Effector memory CD8-positive, alpha-beta T cell (primary cell): ENCODE data around the gene NUDT1.

Experiments
- ATAC-seq: fragments of 150-1000 bp; cut with Tn5 transposase; replicated peaks from 2 replicates; pipeline ENCODE4 v1.10.0; 2021; ENCODE audit warnings: mild to moderate bottlenecking, moderate library complexity
- DNase-seq, 3 experiments: peaks; one replicate each; pipeline ENCODE4 v3.0.0; 2021
- H3K27ac Mint-ChIP-seq, 2 donors: one replicate each; pipeline ENCODE4 v1.8.0; 2022; ENCODE audit warnings: mild to moderate bottlenecking in 2 of 2, mixed read lengths in 2 of 2, moderate library complexity in 2 of 2
- H3K27me3 Mint-ChIP-seq, 2 donors: one replicate each; pipeline ENCODE4 v1.8.0; 2022; ENCODE audit warnings: mixed read lengths in 2 of 2
- H3K36me3 Mint-ChIP-seq: one replicate; pipeline ENCODE4 v1.8.0; 2022; ENCODE audit warnings: mild to moderate bottlenecking, moderate library complexity, mixed read lengths; ENCODE audit not compliant: insufficient read depth
- H3K4me1 Mint-ChIP-seq, 2 donors: one replicate each; pipeline ENCODE4 v1.8.0; 2022; ENCODE audit warnings: low read depth in 2 of 2, mixed read lengths in 2 of 2
- H3K4me3 Mint-ChIP-seq, 2 donors: one replicate each; pipeline ENCODE4 v1.8.0; 2022; ENCODE audit warnings: mild to moderate bottlenecking in 2 of 2, mixed read lengths in 2 of 2, moderate library complexity in 2 of 2
- H3K9me3 Mint-ChIP-seq, 2 donors: one replicate each; pipeline ENCODE4 v1.8.0; 2022; ENCODE audit warnings: mixed read lengths in 2 of 2

NUDT1 gene

DNA sequence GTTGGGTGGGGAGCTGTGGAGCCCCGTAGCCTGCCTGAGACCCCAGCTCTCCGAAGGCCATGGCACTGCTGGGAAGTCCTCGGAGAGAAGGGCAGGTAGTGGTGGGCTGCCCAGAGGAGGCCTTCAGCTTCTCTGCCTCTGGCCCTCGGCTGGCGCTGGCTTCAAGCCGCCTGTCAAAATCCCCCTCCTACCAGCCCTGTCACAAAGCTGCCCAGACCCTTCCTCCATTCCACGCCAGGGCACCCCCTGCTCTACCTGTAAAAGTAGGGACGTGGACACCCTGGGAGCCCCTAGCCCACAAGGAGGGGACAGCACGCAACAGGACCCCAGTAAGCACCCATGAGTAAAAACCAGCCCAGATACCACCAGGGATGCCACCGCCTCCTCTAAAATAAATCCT is 40.9 kb upstream of the NUDT1 start:
- no peak for ATAC-seq
- no peak overlapping the region for H3K4me3 Mint-ChIP-seq
- H3K36me3 Mint-ChIP-seq = peaks cover 14% of the 10 kb centered on the region
- peaks cover 5 to 8% of the 10 kb centered on the region in 2 donors for H3K4me1 Mint-ChIP-seq
- no peaks in the 10 kb centered on the region for H3K9me3 Mint-ChIP-seq
- H3K27ac Mint-ChIP-seq = no peak overlapping the region
- H3K27me3 Mint-ChIP-seq = no peaks in the 10 kb centered on the region
- DNase-seq = no peak

DNA sequence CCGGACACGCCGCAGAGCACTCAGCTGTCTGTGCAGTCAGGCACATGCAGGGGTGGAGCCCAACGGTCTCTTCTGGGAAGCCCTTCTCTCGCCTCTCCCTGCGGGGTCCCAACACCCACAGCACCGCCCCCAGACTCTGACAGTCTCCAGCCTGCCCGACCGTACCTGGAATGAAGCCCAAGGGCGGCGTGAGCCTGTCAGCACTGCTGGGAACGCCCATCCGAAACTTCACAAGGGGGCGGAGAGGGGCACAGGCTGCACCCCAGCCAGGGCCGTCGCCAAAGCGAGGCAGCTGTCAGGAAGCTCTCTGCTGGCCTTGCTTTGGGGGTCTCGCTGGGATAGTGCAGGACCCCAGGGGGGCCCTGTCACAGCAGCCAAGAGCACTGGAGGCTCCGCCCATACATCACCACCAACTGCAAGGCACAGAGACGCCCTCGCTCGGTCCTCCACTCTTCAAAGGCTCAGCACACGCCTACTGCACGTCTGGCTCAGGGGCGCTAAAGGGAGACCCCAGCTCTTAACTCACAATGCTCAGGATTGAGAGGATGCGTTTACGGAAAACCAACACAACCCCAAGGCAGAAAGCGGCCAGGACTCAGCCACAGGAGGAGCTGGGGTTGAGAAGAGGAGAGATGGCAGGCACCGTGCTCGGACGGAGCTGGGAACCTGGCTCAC is 40.2 kb upstream of the NUDT1 start:
- no peak overlapping the region for H3K27ac Mint-ChIP-seq
- peaks cover 10% of the 10 kb centered on the region for H3K36me3 Mint-ChIP-seq
- no peak overlapping the region for H3K4me3 Mint-ChIP-seq
- ATAC-seq (no peak), DNase-seq (no peak)
- H3K27me3 Mint-ChIP-seq = no peaks in the 10 kb centered on the region
- H3K4me1 Mint-ChIP-seq = peaks cover 5 to 6% of the 10 kb centered on the region in 2 donors
- H3K9me3 Mint-ChIP-seq = no peaks in the 10 kb centered on the region

- peaks cover 5% of the 10 kb centered on the region in 2 donors for H3K4me1 Mint-ChIP-seq
- H3K9me3 Mint-ChIP-seq = no peaks in the 10 kb centered on the region
- no peak for ATAC-seq
- H3K27me3 Mint-ChIP-seq = no peaks in the 10 kb centered on the region
- DNase-seq = no peak
- H3K36me3 Mint-ChIP-seq = peaks cover 10% of the 10 kb centered on the region
- H3K4me3 Mint-ChIP-seq = no peak overlapping the region
- no peak overlapping the region for H3K27ac Mint-ChIP-seq
These were observed 39.7 kb upstream of the NUDT1 start for GRCh38 chr7:2202361-2202761.

DNA sequence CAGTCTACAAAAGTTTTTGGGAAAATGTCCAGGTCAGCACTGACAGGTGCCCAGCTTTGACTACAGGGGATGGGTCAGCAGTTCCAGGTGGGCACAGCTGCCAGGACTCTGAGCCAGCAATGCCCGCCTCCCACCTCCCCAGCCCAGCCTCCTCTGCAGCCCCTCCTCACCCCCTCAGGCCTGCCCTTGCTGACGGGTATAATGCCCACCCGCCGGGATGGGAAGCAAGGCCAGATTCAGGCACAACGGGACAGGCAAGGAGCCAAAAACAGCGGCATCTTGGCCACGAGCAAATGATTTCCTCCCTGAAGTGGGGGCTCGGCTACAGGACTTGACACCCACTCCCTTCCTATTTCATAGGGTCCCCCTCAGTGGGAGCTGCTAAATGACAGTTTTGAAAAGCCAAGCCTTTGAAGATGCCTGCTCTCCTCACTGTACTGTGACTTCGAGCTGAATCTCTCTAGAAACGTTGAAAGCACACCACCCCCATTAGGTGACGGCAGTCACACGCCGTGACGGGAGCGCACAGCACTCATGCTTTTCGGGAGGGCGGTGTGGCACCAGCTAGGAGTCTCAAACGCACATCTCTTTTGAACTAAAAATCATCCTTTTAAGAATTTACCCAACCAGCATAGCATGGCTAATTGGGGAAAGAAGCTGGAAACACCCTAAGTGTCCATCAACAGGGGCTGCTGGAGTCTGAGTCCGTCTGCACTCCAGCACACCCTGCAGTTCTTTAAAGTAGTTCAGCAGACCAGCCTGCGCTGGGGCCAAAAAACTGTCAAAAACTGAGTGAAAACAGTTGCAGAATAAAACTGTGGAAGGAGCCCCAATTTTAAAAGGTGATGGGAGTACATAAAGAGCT is 38.9 kb upstream of the NUDT1 start:
- Mint-ChIP-seq H3K36me3 (peaks cover 10% of the 10 kb centered on the region), H3K4me1 (peaks cover 3 to 5% of the 10 kb centered on the region in 2 donors), H3K4me3 (no peak overlapping the region), H3K9me3 (no peaks in the 10 kb centered on the region), H3K27me3 (no peaks in the 10 kb centered on the region), H3K27ac (no peak overlapping the region)
- no peak for DNase-seq
- no peak for ATAC-seq

DNA sequence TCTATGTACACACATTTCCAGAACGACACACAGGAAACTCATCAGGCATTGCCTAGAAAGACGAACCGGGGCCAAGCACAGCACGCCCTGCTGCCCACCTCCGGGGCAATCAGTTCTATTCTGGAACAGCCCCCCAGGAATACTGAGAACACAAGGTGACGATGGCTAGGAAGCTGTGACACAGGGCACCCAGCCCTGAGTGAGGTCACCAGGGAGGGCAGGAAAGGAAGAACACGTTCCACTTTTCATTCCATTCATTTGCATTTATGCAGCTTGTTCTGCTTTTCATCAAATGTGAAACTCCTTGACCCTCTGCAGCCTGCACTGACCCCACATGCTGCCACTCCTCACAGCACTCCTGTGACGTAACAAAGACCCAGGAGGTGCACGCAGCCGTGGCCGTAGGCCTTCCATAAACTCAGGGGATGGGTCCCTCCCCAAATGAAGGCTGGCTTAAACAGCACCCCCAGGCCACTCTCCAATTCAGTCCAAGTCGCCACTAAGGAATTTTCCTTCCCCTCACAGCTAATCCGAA is 38.2 kb upstream of the NUDT1 start:
- Mint-ChIP-seq H3K9me3 (no peaks in the 10 kb centered on the region), H3K36me3 (peaks cover 10% of the 10 kb centered on the region), H3K4me3 (no peak overlapping the region), H3K27ac (no peak overlapping the region), H3K4me1 (peaks cover 3 to 5% of the 10 kb centered on the region in 2 donors), H3K27me3 (no peaks in the 10 kb centered on the region)
- ATAC-seq (no peak), DNase-seq (no peak)

GRCh38 chr7:2204446-2204845 is 37.6 kb upstream of the NUDT1 start:
- H3K9me3 Mint-ChIP-seq = no peaks in the 10 kb centered on the region
- no peak overlapping the region for H3K4me3 Mint-ChIP-seq
- ATAC-seq (no peak), DNase-seq (no peak)
- peaks cover 3 to 5% of the 10 kb centered on the region in 2 donors for H3K4me1 Mint-ChIP-seq
- no peaks in the 10 kb centered on the region for H3K27me3 Mint-ChIP-seq
- H3K36me3 Mint-ChIP-seq = peaks cover 12% of the 10 kb centered on the region
- no peak overlapping the region for H3K27ac Mint-ChIP-seq

DNA sequence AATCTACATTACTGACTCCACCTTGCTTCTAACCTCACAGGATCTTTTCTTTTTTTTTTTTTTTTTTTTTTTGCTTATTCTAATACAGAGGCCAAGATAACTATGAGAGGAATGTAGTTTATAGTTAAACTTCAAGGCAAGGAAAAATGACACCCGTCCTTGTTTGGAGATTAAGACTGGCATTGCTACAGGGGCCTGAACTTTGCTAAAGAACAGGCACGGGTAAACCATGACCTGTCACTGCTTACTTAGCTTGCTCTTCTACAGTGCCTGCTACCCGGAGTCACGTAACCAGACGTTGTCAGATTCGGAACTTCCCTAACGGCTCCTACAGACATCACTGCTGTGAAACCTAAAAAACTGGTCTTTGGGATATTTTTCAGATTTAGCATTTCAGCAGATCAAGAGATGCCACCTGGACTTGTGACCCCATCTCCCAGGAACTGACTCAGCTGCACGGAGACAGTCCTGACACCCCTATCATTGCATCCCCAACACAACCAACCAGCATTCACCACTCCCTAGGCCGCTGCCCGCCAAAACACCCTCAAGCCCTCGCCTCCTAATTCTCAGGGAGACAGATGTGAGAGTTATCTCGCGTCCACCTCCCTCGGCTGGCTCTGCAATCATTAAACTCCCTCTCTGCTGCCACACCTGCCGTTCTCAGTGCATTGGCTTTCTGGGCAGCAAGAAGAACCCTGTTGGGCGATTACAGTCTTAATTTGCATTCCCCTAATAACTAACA is 36.8 kb upstream of the NUDT1 start:
- Mint-ChIP-seq H3K9me3 (no peaks in the 10 kb centered on the region), H3K4me1 (peaks cover 5 to 7% of the 10 kb centered on the region in 2 donors), H3K27me3 (no peaks in the 10 kb centered on the region), H3K27ac (no peak overlapping the region), H3K4me3 (no peak overlapping the region), H3K36me3 (peaks cover 13% of the 10 kb centered on the region)
- ATAC-seq = no peak
- DNase-seq = no peak

- Mint-ChIP-seq H3K36me3 (peaks cover 6% of the 10 kb centered on the region), H3K27ac (peak overlapping the region; percentile 49 to 76), H3K4me1 (peaks cover 0 to 7% of the 10 kb centered on the region in 2 donors), H3K9me3 (no peaks in the 10 kb centered on the region), H3K4me3 (no peak overlapping the region), H3K27me3 (no peaks in the 10 kb centered on the region)
- DNase-seq = no peak
- no peak for ATAC-seq
These were observed 33.3 kb upstream of the NUDT1 start for GRCh38 chr7:2208712-2209111.

GRCh38 chr7:2209146-2209960 is 32.7 kb upstream of the NUDT1 start:
- H3K9me3 Mint-ChIP-seq = no peaks in the 10 kb centered on the region
- H3K4me3 Mint-ChIP-seq = no peak overlapping the region
- peaks cover 6% of the 10 kb centered on the region for H3K36me3 Mint-ChIP-seq
- no peaks in the 10 kb centered on the region for H3K27me3 Mint-ChIP-seq
- H3K27ac Mint-ChIP-seq = peak overlapping the region; percentile 49 to 76
- DNase-seq (peak; percentile 21 to 41 (median 40)), ATAC-seq (peak; percentile 49)
- H3K4me1 Mint-ChIP-seq = peaks cover 0 to 10% of the 10 kb centered on the region in 2 donors

- H3K9me3 Mint-ChIP-seq = no peaks in the 10 kb centered on the region
- H3K4me3 Mint-ChIP-seq = no peak overlapping the region
- H3K4me1 Mint-ChIP-seq = peaks cover 0 to 14% of the 10 kb centered on the region in 2 donors
- H3K27me3 Mint-ChIP-seq = no peaks in the 10 kb centered on the region
- H3K27ac Mint-ChIP-seq = peak overlapping the region in 1 of 2 donors; percentile 49
- peaks cover 11% of the 10 kb centered on the region for H3K36me3 Mint-ChIP-seq
- ATAC-seq (no peak), DNase-seq (no peak)
These were observed 32.1 kb upstream of the NUDT1 start for GRCh38 chr7:2209961-2210323.

DNA sequence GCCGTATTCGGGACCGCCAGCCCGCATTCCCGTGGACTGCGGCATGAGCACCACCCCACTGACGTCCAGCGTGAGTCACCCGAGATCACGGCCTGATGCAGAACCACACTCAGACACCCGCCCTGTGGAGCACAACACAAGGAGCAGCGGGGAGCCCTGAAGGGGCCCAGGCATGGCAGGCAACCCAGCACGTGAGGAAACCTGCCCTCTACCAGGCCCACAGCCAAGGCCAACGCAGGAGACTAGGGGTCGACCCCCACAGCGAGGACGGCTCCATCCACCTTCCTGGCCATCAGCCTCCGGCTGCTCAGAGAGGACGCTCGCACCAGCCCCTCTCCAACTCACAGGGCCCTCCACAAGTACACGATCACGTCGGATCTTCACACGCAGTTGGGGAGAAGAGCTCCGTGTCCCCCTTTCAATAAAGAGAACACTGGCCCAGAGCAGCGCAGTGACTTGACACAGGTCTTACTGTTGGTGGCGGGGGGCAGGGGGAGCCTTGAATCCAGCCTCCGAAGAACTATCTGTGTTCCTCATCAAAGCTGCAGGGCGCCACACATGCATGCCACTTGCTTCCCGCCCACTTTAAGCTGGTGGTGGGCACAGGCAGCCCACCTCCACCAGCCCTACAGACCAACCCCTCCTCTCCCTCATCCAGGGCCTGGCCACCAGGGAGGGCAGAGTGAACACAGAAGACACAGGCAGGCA is 31.3 kb upstream of the NUDT1 start:
- Mint-ChIP-seq H3K4me3 (no peak overlapping the region), H3K27me3 (no peaks in the 10 kb centered on the region), H3K36me3 (peaks cover 13% of the 10 kb centered on the region), H3K27ac (no peak overlapping the region), H3K4me1 (peaks cover 5 to 17% of the 10 kb centered on the region in 2 donors), H3K9me3 (no peaks in the 10 kb centered on the region)
- no peak for ATAC-seq
- no peak for DNase-seq

GRCh38 chr7:2211259-2211880 is 30.7 kb upstream of the NUDT1 start:
- Mint-ChIP-seq H3K9me3 (no peaks in the 10 kb centered on the region), H3K4me1 (peaks cover 11 to 24% of the 10 kb centered on the region in 2 donors), H3K36me3 (peaks cover 17% of the 10 kb centered on the region), H3K4me3 (no peak overlapping the region), H3K27ac (no peak overlapping the region), H3K27me3 (no peaks in the 10 kb centered on the region)
- ATAC-seq (no peak), DNase-seq (no peak)
